NCI-H774 (cell line): ENCODE results near the gene SHF.
"Not testable (repeated sequence)": the region's sequence is repeated elsewhere in the genome, so short reads cannot be mapped to it uniquely, and the experiment has no call there.

ENCODE experiments used
- DNase-seq: peaks from one replicate; lab custom pipeline; 2025; lab: John Stamatoyannopoulos, UW

SHF gene

DNA sequence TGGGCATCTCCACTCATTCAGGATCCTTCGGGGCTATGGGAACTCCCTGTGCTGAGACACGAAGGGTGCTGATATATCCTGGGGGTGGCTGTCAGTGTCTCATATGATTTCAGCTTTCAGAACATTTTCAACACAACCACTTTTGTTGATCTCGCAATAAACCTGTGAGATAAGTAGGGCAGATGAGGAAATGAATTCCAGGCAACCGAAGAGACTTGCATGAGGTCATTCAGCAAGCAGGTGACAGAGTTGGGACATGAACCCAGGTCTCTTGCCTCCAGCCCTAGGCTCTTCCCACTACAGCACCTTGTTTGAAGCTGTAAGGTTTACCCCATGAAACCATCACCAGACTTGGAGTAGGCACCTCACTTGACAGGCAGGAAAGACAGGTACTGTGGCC is 41.4 kb downstream of the SHF start:
- DNase-seq: no peak

DNA sequence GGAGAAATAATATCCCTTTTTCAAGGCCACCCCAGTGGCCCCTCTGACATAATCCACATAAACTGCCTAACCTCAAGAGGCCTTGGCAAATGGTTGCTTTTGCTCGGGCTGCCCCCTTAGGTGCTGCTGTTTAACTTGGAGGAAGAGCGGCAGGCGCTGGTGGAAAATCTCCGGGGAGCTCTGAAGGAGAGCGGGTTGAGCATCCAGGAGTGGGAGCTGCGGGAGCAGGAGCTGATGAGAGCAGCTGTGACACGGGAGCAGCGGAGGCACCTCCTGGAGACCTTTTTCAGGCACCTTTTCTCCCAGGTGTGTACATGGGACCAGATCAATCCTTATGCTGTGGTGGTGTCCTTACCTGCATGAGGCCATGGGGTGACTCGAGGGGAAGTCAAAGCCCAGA is 43.0 kb downstream of the SHF start:
- no peak for DNase-seq

DNA sequence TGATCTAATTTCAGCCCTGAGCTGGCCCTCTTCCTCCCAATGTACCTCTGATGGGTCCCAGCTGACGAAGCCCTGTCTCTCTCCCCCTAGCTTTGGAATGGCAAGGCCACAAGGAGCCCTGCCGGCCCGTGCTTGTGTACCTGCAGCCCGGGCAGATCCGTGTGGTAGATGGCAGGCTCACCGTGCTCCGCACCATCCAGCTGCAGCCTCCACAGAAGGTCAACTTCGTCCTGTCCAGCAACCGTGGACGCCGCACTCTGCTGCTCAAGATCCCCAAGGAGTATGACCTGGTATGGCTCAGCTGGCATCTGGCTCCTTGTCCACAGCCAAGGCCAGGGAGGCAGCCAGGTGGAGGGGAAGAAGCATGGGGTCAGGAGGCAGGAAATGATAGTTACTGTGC is 43.8 kb downstream of the SHF start:
- no peak for DNase-seq

- DNase-seq: no peak
Measured at GRCh38 chr15:45143056-45143455, 44.7 kb downstream of the SHF start.

- no peak for DNase-seq
Measured at GRCh38 chr15:45141386-45141785, 46.4 kb downstream of the SHF start.

GRCh38 chr15:45140557-45141250 is 47.1 kb downstream of the SHF start:
- DNase-seq: no peak

DNA sequence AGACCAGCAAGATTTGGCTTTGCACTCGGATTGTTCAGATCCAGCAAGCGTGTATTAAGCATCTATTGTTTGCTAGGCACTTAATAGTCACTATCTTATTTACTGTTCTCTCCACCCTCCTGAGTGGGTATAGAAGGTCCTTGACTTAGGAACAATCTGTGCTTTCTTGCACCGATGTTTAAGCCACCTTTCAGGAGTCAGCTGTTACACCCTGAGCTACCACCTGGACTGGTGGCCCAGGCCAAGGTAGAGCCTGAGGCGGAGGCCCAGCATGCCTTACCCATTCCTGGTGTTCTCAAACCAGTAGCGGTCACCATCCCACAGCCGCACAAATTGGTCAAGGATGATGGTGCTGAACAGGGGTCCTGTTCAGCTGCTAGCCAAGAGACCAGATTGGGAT is 48.0 kb downstream of the SHF start:
- no peak for DNase-seq

GRCh38 chr15:45138814-45139765 is 48.7 kb downstream of the SHF start:
- no peak for DNase-seq

GRCh38 chr15:45137703-45138102 is 50.1 kb downstream of the SHF start:
- no peak for DNase-seq

DNA sequence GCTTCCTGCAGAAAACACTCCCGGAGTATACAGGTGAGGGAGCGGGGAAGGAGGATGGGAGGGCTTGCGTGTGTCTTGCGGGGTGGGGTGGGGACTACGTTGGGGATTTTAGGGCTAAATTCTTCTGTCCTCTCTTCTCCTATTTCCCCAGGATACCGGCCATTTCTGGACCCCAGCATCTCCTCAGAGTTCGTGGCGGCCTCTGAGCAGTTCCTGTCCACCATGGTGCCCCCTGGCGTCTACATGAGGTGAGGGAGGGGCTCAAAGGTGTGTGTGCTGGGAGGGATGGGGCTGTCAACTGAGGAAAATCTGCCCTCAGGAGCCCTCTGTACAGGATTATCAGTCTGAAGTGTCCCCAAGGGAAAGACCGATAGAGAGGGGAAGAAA is 51.4 kb downstream of the SHF start:
- no peak for DNase-seq

GRCh38 chr15:45135705-45136377 is 51.9 kb downstream of the SHF start:
- DNase-seq: not testable (repeated sequence)

GRCh38 chr15:45134682-45135604 is 52.8 kb downstream of the SHF start:
- no peak for DNase-seq

DNA sequence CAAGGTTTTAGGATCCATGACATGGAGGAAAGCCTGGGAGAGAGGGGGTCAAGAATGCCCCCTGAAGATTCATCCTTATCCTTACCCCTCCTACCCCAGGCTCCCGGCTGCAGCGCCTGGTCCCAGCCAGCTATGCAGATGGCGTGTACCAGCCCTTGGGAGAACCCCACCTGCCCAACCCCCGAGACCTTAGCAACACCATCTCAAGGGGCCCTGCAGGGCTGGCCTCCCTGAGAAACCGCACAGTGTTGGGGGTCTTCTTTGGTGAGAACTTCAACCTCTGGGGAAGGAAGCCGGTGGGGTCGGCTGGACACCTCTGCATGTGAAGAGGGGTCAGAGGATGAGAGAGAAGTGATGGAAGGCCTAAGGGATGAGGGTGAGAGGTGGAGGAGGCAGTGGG is 53.7 kb downstream of the SHF start:
- DNase-seq: no peak

DNA sequence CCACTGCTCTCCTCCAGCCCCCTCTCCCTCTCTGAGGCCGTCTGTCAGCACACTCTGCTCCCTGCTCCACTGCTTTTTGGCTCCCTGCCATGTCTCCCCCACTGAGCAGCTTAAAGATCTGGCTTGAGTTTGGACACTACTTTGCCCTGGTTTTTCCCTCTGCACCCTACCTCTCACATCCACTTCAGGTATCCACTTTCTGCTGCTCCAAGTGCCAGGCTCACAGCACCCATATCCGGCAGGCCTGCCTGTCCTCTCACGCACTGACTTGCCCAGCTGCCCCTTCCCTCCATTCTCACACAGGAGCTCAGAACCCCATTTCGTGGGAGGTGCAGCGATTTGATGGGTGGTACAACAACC is 54.2 kb downstream of the SHF start:
- DNase-seq: no peak

DNA sequence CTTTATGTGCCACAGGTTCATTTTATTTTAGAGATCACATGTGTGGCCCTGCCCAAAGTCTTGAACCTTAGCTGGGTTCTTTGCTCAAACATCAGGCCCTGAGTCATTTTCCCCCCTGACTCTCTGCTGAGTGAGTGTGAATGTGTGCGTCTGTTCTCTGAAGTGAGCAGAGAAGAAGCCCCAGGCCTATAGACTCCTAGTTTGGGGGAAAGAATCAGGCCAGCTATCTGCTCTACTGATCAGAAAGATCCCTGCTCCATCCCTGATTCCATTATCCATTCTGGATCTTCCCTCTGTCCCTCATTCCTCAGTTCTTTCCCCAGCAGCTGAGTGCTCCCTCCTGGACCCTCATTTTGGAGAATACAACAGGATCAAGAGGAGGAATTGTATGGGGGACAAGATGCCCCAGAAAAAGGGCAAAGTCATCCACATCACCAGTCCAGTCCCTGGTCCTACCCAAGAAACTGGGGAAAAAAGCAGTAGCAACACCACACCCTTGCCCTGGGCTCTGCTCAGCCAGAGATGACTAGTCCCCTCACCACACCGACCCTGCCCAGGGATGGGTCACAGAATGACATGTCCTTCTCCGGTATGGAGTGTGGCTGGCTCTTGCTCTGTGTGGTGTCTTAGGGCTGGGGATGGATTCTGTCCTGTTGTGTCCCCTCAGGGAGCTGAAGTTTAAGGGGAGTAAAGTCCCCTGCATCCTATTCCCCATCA is 54.8 kb downstream of the SHF start:
- DNase-seq: no peak

GRCh38 chr15:45131510-45131909 is 56.3 kb downstream of the SHF start:
- no peak for DNase-seq

- DNase-seq: no peak
Measured at GRCh38 chr15:45130291-45131000, 57.3 kb downstream of the SHF start.

DNA sequence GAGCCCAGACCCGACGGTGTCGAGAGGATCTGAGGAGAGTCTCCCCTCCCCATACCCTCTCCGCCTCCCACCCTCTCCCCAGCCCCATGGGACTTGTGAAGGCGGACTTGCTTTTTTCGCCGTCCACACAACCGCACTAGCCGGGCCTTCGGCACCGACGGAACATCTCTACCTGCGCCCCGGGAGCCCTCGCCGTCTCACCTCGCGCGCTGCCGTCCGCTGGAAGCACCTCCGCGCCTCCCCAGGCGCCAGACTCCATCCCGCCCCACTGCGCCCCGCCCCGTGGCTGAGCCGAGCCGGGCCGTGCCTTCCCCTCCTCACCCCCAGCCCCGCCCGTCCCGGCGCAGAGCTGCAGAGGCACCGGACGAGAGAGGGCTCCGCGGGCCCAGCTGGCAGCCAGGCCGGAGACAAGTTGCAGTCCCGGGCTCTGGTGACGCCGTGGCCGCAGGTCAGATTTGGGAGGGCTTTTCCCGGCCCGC is 58.1 kb downstream of the SHF start, which contains the start of the genes DUOX1 and DUOXA1:
Gene DUOX1 (plus strand): TSS at position 344 of the 479 bp plus-strand sequence. CDS start 1,973 bp downstream, outside the sequence.
Gene DUOXA1 (minus strand): TSS at position 229 of the 479 bp plus-strand sequence. CDS start 6,865 bp downstream, outside the sequence.
- no peak for DNase-seq

GRCh38 chr15:45128971-45129639 is 58.7 kb downstream of the SHF start:
- DNase-seq: no peak
